Activated T-cell treated with anti-CD3 and anti-CD28 coated beads, Interleukin-2, amount 50 U/mL, for 1 hour (primary cell): ENCODE data around the gene NAIF1.

ENCODE experiments used
- DNase-seq: peaks from one replicate; pipeline ENCODE4 v3.0.0-alpha.2; 2020

NAIF1 gene

DNA sequence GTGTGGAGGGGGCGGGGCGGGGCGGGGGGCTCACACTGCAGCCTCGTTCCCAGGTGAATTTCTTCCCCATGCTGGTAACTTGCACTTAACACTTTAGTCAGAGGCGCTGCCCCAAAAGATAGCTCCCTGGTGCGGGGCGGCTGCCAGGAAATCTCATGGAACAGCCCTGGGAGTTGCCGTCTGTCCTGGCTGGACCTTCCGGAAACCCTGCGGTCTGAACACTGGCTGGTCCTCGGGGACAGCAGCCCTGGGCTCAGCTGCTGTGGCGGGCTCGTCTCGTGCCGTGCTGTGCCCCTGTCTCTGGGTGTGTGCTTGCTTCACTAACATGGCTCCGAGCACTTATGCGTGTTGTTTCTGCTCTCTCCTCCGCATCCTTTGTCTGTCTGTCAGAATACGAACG, 34.6 kb upstream of the NAIF1 start:
- no peak for DNase-seq

DNA sequence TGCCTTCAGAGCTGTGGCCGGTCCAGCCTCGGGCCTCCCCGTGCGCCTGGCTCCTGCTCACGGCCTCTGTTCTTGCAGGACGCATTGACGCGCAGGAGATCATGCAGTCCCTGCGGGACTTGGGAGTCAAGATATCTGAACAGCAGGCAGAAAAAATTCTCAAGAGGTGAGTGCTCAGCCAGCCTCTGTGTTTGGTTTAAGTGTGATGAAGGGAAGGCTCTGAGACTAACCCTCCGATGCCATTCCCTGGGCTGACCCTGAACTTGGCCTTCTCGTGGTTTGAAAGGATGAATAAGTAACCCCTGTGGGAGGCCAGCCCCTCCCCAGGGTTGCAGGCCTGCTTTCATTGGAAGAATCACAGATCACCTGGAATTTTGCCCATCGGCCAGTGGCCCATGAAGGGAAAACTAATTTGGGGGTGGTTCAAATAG, 34.1 kb upstream of the NAIF1 start:
- DNase-seq, result no peak

DNA sequence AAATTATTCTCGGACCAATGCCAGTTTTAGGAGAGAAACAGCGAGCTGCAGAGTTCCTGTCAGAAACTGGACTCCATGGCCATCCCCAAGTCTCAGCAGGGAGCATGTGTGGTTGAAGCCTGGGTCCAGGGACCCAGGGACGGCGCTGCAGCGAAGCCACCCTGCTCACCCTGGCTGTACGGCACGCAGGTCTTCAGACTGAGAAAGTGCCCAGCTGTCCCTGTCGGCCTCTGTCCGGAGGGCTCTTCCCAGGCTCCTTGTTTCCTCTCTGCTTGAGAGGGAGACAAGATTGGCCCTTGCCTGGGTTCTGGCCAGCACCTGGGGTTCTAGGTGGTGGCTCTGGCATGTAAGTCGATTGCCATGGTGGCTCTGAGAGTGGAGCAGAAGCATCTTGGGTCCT, 33.5 kb upstream of the NAIF1 start:
- DNase-seq, result no peak

DNA sequence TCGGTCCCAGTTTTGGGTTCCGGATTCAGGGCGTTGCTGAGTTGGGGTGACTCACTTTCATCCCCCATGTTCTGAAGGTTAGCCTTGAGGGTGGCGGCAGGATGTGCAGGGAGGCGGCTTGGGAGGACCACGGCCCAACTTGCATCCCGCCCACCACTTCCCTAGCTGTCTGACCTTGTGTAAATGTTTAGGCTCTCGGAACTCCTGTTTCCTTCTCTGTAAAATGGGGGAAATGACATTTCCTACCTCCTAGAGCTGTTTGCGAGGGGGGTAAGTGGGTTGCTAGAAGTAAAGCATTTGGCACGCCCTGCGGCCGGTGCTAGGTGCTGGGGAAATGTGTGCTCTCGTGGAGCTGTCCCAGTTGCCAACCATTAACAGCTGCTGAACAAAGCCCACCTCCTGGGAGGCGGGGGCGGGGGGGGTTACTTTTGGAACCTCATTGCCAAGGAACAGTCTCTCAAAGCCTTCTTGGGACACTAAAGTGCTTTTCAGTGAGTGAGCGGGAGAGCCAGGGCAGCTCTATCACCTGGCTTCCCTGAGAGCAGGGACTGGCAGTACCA, 32.9 kb upstream of the NAIF1 start:
- DNase-seq, result no peak

DNA sequence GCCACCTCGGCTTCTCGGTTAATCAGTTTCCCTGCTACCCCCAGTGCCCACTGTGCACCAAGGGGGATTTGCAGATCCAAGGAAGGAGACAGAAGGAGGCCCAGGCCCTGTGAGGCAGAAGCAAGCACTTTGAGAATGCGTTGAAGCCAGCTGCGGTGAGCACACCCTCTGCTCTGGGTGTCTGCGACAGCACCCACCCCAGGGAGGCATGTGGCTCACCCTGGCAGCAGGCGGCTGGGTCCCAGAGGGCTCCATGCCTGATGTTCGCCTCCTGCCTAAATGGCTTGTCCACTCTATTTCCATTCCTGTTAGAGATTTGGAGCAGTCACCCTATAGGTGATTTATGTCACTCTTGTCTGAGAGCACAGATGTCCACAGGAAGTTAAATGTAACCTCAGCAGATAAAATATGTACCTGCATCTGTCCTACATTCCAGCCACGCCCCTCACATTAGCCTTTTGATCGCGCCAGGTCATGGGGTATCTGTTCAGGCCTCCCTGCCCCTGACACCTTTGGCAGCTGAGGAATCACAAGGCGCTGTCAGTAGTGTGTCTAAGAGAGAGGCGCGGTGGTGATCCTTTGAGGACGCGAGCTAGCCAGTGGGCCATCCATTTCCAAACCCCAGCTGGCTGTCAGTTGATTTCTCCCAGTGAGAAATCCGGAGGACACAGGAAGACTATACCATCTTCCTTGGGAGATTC, 32.3 kb upstream of the NAIF1 start:
- no peak for DNase-seq

DNA sequence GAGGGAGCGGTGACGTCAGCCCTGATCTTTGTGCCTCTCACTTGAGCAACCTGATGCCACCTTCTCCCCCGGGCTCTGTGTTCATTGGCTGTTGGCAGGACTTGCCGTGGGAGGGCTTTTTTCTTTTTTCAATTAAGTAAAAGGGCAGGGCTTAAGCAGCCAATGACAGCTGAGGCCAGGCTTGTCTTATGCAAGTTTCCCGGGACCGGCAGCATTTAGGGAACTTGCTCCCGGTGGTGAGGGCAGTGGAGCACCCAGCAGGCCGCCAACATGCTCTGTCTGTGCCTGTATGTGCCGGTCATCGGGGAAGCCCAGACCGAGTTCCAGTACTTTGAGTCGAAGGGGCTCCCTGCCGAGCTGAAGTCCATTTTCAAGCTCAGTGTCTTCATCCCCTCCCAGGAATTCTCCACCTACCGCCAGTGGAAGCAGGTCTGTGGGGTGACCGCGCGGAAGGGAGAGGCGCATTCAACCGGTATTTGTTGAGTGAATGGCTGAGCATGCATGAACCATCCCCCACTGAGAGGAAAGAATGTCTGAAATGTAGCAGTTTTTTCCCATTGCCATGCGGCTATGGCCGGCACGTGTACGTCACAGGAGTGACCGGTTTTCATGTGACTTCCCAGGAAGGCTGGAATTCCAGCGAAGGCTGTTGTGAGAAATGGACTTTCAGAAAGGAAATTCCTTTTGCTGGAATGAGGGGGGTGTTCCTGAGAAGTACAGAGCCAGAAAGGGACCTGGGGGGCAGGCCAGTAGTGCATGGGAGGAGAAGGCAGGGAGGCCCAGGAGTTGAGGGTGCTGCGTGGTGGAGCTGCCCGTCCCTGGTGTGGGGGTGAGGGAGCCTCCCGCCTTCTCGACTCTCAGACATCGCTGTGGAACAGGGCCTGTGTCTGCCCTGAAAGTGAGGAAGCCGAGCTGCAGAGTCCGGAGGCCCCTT, 31.4 kb upstream of the NAIF1 start:
- peak; percentile 68 for DNase-seq

DNA sequence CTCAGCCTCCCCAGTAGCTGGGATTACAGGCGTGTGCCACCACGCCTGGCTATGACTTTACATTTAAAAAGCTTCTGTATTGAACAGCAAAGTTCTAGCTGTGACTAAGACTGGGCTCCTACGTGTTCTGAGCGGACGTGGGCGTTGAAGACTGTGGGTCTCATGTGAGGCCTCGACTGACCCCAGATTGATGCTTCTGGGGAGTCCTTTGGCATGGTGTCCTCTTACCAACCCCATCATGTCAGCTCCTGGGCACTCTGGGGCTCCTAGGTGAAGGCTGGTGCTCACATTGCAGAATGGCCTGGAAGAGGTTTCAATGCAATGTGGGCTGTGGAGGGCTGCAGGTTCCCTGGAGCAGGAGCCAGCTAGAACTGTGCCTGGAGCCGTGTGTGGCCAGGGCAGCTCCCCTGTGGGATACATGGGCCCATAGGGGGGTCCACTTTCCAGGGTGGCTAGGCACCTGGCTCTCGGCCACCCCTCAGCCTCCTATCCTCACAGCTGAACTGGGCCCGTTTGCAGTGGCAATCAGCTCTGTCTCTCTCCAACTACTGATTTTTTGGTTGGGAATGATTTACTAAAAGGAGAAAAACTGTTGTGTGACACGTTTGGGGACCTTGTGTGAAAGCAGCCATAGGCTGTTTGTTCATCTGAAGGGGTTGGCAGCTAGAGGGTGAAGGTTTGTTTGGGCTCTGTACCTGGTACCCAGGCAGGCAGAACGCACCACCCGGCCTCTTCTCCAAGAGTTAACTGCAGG, 30.6 kb upstream of the NAIF1 start:
- no peak for DNase-seq

DNA sequence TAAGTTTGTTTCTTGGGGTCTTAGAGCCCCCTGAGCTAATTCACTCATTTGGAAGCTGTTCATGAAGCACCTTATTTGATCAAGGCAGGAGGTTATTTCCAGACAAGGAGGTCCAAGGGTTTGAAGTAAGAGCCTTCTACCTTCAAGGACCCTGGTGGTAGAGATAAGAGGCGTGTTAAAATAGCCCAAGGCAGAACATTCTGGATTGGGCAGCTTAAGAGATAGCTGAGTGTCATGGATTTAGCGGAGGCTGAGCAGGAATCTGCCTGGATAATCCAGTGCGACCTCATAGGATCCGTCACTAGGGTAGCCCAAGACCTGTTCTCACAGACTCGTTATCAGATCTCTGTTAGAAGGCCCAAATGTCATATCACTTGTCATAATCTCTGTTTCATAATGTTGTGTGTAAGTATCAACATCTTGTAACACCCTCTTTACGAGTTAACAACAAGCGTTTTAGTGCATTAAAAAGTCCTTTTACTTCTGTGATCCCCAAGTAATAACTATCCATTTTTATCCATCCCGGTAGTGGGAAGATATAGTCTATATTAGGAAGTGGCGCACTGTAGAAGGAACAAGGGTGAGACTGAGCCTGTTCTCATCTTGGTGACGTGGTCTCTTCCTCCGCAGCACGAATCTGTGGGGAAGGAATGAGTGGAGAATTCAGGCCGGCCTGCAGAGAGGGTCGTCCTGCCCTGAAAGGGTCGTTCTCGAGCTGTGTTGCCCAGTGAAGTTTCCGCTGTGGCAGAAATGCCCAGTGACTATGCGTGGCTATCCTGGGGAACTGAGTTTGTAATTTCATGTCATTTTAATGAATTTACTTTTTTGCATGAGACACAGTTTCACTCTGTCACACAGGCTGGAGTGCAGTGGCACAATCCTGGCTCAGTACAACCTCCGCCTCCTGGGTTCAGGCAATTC, 29.8 kb upstream of the NAIF1 start:
- no peak for DNase-seq

DNA sequence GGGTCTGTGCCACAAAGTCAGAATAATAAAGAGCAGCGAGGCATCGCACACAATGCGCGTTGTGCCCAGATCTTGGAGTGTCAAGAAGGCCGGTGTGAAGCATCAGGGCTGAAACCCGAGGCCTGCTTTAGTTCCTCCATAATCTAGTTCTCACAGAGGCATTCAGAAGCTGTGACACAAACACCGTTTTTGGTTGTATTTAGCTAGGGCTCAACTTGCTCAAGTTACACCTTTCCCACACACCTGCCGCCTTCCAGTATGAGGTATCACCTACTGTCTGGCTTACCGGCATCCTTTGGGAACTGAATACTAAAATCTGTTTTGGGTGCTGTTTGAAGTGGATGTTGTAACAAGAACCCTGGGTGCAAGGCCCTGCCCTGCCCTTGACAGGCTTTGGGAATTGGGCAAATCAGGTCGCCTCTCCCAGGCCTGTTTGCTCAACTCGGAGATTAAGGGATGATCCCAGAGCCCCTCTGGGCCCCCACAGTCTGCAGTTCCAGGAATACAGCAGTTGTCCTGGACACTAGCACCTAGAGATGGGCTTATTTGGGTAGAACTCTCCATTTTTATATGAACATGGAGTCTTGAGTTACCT, 27.9 kb upstream of the NAIF1 start:
- DNase-seq, result no peak

DNA sequence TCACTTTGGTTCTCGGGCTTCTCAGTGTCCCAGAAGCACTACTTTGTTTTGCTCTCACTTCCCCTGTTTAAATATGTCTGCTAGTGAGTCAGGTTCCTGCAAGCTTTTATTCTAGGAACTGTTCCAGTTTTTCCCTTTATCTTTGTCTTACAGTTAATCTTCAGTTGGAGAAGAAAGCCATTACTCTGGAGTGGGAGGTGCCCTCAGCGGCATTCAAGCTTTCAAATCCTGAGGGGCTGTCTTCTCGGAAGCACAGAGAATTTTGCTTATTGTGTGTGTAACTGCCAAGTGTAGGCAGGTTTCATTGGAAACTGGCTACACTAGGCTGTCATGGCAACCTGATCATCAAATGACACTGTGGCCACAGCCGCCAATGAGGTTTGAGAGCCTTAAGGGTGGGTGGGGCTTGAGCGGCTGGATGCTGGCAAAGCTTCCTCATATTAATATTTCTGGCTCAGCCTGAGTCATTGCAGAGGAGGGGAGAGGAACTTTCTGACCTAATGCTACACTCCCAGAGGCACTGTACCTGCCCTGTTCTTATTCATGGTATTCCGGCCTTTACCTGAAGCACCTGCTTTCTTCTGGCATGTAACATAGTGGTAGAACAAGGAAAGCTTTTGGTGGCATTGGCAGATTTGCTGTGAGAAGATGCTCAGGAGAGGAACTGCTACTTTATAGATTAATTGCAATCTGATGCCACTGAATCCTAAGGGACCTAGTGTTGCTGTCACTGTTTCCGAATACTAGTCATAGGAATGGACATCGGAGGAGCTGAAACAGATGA, 27.2 kb upstream of the NAIF1 start:
- peak; percentile 68 for DNase-seq

DNA sequence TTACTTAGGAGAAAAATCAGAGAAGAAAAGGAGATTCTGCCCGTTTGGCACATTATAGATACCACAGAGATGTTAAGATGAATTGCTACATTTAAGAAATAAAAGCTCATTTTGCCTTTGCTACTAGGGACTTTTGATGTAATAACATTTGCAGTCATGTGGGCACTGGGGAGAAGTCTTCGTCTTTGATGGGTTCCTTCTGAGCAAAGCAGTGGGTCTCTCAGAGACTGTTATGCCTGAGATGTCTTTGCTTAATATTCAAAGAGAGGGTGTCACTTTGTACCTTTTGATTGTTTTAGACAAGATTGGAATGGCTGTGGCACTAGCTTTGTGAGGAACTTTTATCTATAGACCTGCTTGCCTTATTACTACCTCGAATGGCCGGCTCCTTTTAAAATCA, 25.9 kb upstream of the NAIF1 start:
- DNase-seq, result no peak

DNA sequence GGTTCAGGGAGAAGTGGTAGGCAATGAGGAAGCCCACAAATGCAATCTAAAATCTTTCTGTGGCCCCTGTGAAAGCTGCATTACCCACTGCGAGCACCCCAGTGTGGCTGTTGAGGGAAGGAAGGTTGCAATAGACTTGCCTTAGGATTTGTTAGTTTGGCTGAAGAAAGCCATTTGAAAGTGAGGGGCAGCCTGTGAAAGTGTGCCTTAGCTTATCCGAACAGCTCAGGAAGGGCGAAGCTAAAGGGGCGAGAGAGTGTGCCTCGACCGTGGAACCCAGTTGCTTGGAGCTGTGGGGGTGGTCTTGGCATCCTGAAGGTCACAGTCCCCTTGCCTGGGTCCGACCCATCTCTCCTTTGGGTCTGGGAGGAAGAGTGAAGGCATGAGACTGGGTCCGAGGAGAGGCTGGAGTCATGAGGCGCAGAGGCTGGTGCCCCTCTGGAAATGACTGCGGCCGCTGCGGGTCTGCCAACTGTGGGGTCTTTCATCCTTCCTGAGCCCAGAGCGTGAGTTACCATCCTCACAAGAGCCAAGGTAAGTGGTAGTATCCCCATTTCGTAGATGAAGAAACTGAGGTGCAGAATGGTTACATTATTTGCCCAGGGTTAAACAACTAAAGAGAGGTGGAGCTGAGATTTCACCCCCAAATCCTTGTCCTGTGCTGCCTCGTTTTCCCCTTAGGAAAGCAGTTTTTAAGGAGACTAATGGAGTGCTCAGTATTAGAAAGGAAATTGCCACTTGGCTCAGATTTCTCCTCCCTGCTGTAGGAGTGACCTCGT, 25.3 kb upstream of the NAIF1 start:
- no peak for DNase-seq

DNA sequence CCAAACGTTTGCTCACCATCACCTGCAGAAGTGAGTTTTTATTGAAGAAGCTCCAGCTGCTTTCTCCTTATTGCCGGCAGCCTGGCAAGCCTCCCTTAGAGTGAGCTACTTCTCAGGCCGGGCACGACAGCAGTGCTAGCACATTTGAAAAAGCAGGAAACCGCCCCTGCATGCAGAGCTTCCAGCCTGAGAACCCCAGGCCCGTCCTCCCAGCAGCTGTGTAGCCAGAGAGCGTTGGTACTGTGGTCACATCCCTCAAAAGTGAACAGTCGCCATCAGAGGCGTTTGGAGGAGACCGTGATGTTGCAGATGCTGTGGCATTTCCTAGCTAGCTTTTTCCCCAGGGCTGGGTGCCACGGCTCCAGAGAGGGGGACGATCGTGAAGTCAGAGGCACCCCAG, 24.5 kb upstream of the NAIF1 start:
- no peak for DNase-seq

DNA sequence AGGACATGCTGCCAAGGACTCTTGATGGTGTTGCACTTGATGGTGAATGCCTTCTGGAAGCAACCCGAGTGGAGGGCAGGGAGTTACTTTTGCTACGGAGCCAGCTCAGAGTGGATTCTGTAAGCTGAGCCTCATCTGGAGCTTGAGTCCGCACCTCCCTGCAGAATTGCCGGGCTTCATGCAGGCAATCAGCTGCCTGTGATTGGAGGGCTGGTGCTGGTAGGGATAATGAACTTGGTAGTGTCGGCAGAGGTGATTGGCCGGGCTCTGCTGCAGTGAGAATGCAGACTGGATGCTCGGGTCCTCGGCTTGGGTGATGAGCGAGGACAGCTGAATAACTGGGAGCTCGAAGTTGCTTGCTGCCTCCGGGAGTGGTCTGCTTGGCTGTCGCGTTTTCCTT, 24.0 kb upstream of the NAIF1 start:
- no peak for DNase-seq

DNA sequence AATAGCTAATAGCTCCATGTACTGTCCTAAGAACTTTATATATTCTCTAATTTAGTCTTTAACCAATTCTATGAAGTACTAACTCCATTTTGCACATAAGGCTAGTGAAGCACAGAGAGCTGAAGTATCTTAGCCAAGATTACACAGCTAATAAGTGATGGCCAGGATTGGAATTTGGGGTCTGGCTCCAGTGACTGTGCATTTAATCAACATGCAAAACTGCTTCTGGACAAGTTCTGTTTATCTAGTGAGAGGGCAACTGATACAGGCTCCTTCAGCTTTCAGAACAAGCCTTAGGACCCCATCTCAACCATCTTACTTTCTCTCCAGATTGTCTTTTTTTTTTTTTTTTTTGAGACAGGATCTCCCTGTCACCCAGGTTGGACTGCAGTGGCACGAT, 22.2 kb upstream of the NAIF1 start:
- DNase-seq, result no peak

DNA sequence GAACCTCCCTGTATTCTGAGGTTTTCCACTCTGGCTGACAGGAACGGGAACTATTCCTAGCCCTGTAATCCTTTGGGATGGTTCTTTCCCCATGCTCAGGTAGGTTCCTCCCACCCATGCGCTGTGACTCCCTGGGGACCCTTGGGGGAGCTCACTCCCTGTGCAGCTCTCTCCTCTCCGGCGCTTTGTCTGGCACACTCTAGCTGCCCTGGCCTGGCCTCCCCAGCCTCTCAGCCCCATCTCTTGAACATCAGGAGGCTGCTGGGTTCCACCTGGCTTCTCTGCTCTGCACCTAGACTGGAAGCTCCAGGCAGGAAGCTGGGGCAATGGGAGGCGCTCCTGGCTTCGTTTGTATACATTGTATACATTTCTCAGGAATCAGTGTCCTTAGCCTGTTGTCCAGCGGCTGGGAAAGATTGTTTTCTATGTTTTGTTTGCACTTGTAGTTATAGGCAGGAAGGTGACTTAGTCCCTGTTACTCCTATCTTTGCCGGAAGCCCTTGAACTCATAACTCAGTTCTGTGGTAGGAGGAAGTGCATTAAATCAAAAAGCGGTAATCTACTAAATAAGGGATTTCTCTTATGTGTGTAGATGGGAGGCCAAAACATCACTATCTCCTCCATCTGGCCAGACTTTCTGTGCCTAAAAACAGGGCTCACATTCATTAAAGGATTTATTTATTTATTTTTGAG, 21.3 kb upstream of the NAIF1 start:
- DNase-seq, result no peak

DNA sequence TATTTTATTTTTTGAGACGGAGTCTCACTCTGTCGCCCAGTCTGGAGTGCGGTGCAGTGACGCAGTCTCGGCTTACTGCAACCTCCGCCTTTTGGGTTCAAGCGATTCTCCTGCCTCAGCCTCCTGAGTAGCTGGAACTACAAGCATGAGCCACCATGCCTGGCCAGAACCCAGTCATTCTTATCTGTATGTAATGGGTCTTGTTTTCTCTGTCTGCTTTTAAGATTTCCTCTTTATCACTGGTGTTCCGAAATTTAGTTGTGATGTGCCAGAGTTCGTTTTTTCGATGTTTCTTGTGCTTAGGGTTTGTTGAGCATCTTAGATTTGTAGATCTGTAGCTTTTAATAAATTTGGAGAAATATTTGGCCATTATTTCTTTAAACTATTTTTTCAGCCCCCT, 20.1 kb upstream of the NAIF1 start:
- DNase-seq, result no peak

DNA sequence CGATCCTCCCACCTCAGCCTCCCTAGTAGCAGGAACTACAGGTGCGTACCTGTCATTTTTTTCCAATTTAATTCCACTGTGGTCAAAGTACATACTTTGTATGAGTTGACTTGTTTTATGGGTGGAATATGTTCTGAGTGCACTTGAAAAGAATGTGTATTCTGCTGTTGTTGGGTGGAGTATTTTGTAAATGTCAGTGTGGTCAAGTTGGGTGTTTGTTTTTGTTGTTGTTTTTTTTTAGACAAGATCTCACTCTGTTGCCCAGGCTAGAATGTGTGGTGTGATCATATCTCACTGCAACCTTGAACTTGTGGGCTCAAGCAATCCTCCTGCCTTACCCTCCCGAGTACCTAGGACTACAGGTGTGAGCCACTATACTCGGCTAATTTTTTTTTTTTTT, 18.8 kb upstream of the NAIF1 start:
- no peak for DNase-seq

DNA sequence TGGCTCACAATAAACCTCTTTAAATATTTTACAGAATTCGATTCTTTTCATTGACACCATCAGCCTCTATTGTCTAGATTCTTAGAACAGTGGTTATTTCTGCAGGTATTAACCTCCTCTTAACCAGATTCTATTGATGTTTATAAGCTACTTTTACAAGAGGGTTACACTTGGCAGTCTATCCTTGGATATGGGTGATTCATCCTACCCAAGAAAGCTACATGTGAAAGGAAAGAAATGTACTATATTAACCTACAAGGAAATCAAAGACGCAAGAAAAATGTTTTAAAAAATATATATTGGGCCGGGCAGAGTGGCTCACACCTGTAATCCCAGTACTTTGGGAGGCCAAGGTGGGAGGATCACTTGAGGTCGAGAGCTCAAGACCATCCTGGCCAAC, 17.6 kb upstream of the NAIF1 start:
- DNase-seq, result no peak
